Thoracic aorta (tissue), 2 donors: Measurements from ENCODE around the gene IBSP. TPM values are rescaled to one million over a fixed set of nuclear protein-coding genes. Genes with fewer than 3 reads are reported as not detected.

Source experiments
- ATAC-seq: fragments of 150-250 bp; one replicate; pipeline ENCODE4 v1.8.0; 2017; ENCODE audit warnings: low read depth; ENCODE audit not compliant: insufficient number of reproducible peaks, low FRiP score
- DNase-seq: peaks from one replicate; pipeline ENCODE4 v3.0.0-alpha.2; 2020; ENCODE audit warnings: low spot score
- H3K27ac ChIP-seq, 2 donors: fragments of 200-600 bp; sonication (generic); 1 replicate in 1 of 2; 2 replicates in 1 of 2; pipeline ENCODE4 v1.5.1; 2016; ENCODE audit warnings: mild to moderate bottlenecking in 2 of 2, moderate library complexity in 2 of 2
- H3K27me3 ChIP-seq: fragments of 200-600 bp; sonication (generic); replicated peaks from 2 replicates; pipeline ENCODE4 v1.6.0; 2016; ENCODE audit warnings: mild to moderate bottlenecking; ENCODE audit not compliant: insufficient read depth
- H3K36me3 ChIP-seq: fragments of 200-600 bp; sonication (generic); one replicate; pipeline ENCODE4 v1.5.1; 2016
- H3K4me1 ChIP-seq, 2 donors: fragments of 200-600 bp; sonication (generic); 1 replicate in 1 of 2; 2 replicates in 1 of 2; pipeline versions ENCODE4 v1.5.1 to v1.6.0; 2016; ENCODE audit warnings: low read depth in 2 of 2, mild to moderate bottlenecking in 1 of 2; ENCODE audit not compliant: control insufficient read depth in 1 of 2
- H3K4me3 ChIP-seq: fragments of 200-600 bp; sonication (generic); 2 replicates; pipeline ENCODE4 v1.5.1; 2016; ENCODE audit warnings: mild to moderate bottlenecking
- H3K9me3 ChIP-seq: fragments of 200-600 bp; sonication (generic); 2 replicates; pipeline ENCODE4 v1.5.1; 2016
- total RNA-seq, 2 donors: library from RNA; depleted of rRNA; stranded (reverse); fragments of >200 nt; gene quantifications; one replicate each; pipeline versions ENCODE4 v1.1.0 to v1.2.3, GENCODE V29; 2016
- TF ChIP-seq, protein P1 (sequence below): fragments of 200-600 bp; sonication (generic); IDR thresholded peaks from one replicate; pipeline ENCODE4 v1.5.1; 2019; ENCODE audit warnings: antibody characterized with exemption

IBSP gene
- total RNA-seq, 2 donors from 2014 or later = not detected

- no peaks in the 10 kb centered on the region for H3K4me1 ChIP-seq
- H3K9me3 ChIP-seq = no peaks in the 10 kb centered on the region
- no peak overlapping the region for H3K27ac ChIP-seq
- H3K36me3 ChIP-seq = no peaks in the 10 kb centered on the region
- H3K4me3 ChIP-seq = no peak overlapping the region
- no peak for DNase-seq
- H3K27me3 ChIP-seq = no peaks in the 10 kb centered on the region
- ATAC-seq = no peak
- TF ChIP-seq, protein P1, sequence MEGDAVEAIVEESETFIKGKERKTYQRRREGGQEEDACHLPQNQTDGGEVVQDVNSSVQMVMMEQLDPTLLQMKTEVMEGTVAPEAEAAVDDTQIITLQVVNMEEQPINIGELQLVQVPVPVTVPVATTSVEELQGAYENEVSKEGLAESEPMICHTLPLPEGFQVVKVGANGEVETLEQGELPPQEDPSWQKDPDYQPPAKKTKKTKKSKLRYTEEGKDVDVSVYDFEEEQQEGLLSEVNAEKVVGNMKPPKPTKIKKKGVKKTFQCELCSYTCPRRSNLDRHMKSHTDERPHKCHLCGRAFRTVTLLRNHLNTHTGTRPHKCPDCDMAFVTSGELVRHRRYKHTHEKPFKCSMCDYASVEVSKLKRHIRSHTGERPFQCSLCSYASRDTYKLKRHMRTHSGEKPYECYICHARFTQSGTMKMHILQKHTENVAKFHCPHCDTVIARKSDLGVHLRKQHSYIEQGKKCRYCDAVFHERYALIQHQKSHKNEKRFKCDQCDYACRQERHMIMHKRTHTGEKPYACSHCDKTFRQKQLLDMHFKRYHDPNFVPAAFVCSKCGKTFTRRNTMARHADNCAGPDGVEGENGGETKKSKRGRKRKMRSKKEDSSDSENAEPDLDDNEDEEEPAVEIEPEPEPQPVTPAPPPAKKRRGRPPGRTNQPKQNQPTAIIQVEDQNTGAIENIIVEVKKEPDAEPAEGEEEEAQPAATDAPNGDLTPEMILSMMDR = no peak
Measured at GRCh38 chr4:87855559-87855958, 56.2 kb downstream of the IBSP start.

DNA sequence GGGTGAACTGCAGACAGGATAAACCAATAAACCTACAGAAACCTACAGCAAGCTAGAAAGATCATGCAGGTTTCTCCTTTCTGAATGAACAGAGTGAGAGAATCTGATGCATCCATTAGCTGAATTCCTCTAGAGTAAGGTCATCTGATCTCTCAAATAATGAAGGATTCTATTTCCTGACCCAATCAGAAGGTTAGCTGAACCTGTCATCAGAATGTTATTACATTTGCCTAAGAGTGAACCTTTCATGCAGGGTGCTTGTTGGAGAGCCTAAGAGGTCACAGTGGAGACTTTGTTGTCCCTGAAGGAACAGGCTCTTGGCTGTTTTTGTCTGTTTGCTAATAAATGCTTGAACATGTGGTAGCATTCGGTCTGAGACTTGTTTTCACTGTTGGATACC lies 57.5 kb downstream of the IBSP start:
- TF ChIP-seq, protein P1 = no peak
- Histone ChIP-seq H3K27ac (no peak overlapping the region), H3K9me3 (no peaks in the 10 kb centered on the region), H3K4me3 (no peak overlapping the region), H3K4me1 (no peaks in the 10 kb centered on the region), H3K36me3 (no peaks in the 10 kb centered on the region), H3K27me3 (no peaks in the 10 kb centered on the region)
- ATAC-seq (no peak), DNase-seq (no peak)

DNA sequence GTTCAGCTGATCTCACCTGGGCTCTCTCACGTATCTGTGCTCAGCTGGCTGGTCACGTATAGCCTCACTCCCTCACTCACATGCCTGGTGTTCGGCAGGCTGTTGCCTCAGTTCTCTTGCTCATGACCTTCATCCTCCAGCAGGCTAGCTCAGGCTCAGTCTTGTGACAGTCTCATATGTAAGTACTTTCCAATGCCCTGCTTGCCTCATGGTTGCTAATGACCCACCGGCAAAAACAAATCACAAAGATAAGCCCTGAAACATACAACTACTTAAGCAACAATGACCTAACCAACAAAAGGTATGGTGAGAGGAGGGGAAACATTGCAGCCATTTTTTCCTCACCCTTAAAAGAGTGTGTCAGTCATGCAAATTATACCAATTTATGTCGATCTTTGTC lies 58.4 kb downstream of the IBSP start:
- H3K27me3 ChIP-seq = no peaks in the 10 kb centered on the region
- H3K4me3 ChIP-seq = no peak overlapping the region
- H3K9me3 ChIP-seq = no peaks in the 10 kb centered on the region
- no peak overlapping the region for H3K27ac ChIP-seq
- ATAC-seq (no peak), DNase-seq (no peak)
- no peaks in the 10 kb centered on the region for H3K36me3 ChIP-seq
- TF ChIP-seq, protein P1 = no peak
- H3K4me1 ChIP-seq = no peaks in the 10 kb centered on the region

Other genes with a start within 250 kb of the IBSP start
- gene DSPP, start 191.0 kb upstream of the IBSP start, total RNA-seq = not detected
- gene DMP1, start 149.3 kb upstream of the IBSP start, total RNA-seq = under 1 TPM in 1 of 2 donors, not detected in 1; 0.21 TPM
- not detected for gene MEPE, start 33.4 kb downstream of the IBSP start, total RNA-seq
- gene SPP1, start 176.2 kb downstream of the IBSP start, total RNA-seq = 10 to 100 TPM; 22.1 to 29.2 TPM
- 100 to 1,000 TPM; 254 to 259 TPM for gene PKD2, start 208.1 kb downstream of the IBSP start, total RNA-seq